Endothelial cell of umbilical vein (primary cell): ENCODE results near the gene CHSY1. TPM values are rescaled to one million over a fixed set of nuclear protein-coding genes. Genes with fewer than 3 reads are reported as not detected.

ENCODE experiments used
- BruUV-seq: library from RNA; stranded (reverse); fragments of 400-500 nt; replicated peaks from 2 replicates; lab custom pipeline; 2021; lab: Mats Ljungman, UMichigan
- CTCF ChIA-PET: fragments of 300-600, 350-600 bp; sonication (Branson Sonifier 250); formaldehyde crosslinking; loops from one replicate; lab custom pipeline; 2021; ENCODE audit warnings: antibody characterized with exemption, inconsistent platforms; lab: Charles Lee
- POLR2A ChIA-PET: fragments of 300-600, 350-600 bp; sonication (Branson Sonifier 250); formaldehyde crosslinking; loops from one replicate; lab custom pipeline; 2021; ENCODE audit warnings: antibody characterized with exemption, inconsistent platforms; lab: Charles Lee
- DNase-seq: peaks from one replicate; pipeline ENCODE4 v3.0.0-alpha.2; 2011; ENCODE audit warnings: low read depth, low spot score
- FAIRE-seq: peaks from 2 replicates; lab custom pipeline; 2011; peaks lifted over from hg19 to GRCh38; lab: Jason Lieb, UNC
- H2AFZ ChIP-seq: 2 replicates; pipeline ENCODE4 v1.6.0; 2012; ENCODE audit warnings: low read depth, low read length, control low read depth, inconsistent platforms
- H3K27ac ChIP-seq: 2 replicates; pipeline ENCODE4 v1.5.1; 2011; ENCODE audit warnings: low read depth, mild to moderate bottlenecking, control low read depth, low read length, moderate library complexity; ENCODE audit not compliant: insufficient read depth
- H3K27me3 ChIP-seq, 2 experiments: 2 replicates each; pipeline versions ENCODE4 v1.6.0 to v1.6.1; 2011; ENCODE audit warnings: low read length in 2 of 2, mixed read lengths in 1 of 2; ENCODE audit not compliant: control insufficient read depth in 2 of 2, insufficient read depth in 2 of 2
- H3K36me3 ChIP-seq, 2 experiments: 2 replicates in 1 of 2; 3 replicates in 1 of 2; pipeline ENCODE4 v1.5.1; 2011; ENCODE audit warnings: low read length in 2 of 2, mild to moderate bottlenecking in 1 of 2, moderate library complexity in 1 of 2; ENCODE audit not compliant: control insufficient read depth in 2 of 2, insufficient read depth in 2 of 2; ENCODE audit errors: extremely low read depth in 1 of 2
- H3K4me1 ChIP-seq: 3 replicates; pipeline ENCODE4 v1.5.1; 2011; ENCODE audit warnings: mild to moderate bottlenecking, low read length; ENCODE audit not compliant: control insufficient read depth, insufficient read depth; ENCODE audit errors: extremely low read depth
- H3K4me2 ChIP-seq: 2 replicates; pipeline ENCODE4 v1.6.1; 2011; ENCODE audit warnings: low read length, control low read depth, mixed read lengths; ENCODE audit not compliant: insufficient read depth
- H3K4me3 ChIP-seq, 3 experiments: fragments of 200-600 bp in 1 of 3; sonication (generic), shearing (Covaris generic) in 1 of 3; replicated peaks in 1 of 3; 2 replicates each; pipeline ENCODE4 v1.5.1; 2011 to 2016; ENCODE audit warnings: control low read depth in 3 of 3, low read length in 3 of 3, mild to moderate bottlenecking in 2 of 3, inconsistent platforms in 1 of 3, low read depth in 1 of 3, moderate library complexity in 1 of 3; ENCODE audit not compliant: insufficient read depth in 1 of 3
- H3K79me2 ChIP-seq: 2 replicates; pipeline ENCODE4 v1.6.0; 2012; ENCODE audit warnings: low read length, inconsistent platforms; ENCODE audit not compliant: control insufficient read depth, insufficient read depth
- H3K9ac ChIP-seq: replicated peaks from 2 replicates; pipeline ENCODE3; 2011; ENCODE audit warnings: low read length, control low read depth; ENCODE audit not compliant: insufficient read depth; ENCODE audit errors: extremely low read depth
- H3K9me1 ChIP-seq: replicated peaks from 3 replicates; pipeline ENCODE4 v1.6.0; 2011; ENCODE audit warnings: mild to moderate bottlenecking, low read length; ENCODE audit not compliant: control insufficient read depth, insufficient read depth; ENCODE audit errors: extremely low read depth
- H3K9me3 ChIP-seq: replicated peaks from 2 replicates; pipeline ENCODE4 v1.5.1; 2012; ENCODE audit warnings: low read length, inconsistent platforms; ENCODE audit not compliant: control insufficient read depth, insufficient read depth
- H4K20me1 ChIP-seq: replicated peaks from 2 replicates; pipeline ENCODE3; 2011; ENCODE audit warnings: mild to moderate bottlenecking, low read length; ENCODE audit not compliant: control insufficient read depth, insufficient read depth; ENCODE audit errors: extremely low read depth
- CTCF ChIP-seq, 2 donors: IDR thresholded peaks; 1 replicate in 1 of 2; 2 replicates in 1 of 2; pipeline ENCODE4 v1.5.1; 2011; ENCODE audit warnings: low read length in 2 of 2, mild to moderate bottlenecking in 2 of 2, moderate library complexity in 2 of 2, control low read depth in 1 of 2, inconsistent platforms in 1 of 2, low read depth in 1 of 2; ENCODE audit not compliant: insufficient read depth in 1 of 2; ENCODE audit errors: extremely low read depth in 1 of 2
- EZH2 ChIP-seq: IDR thresholded peaks from 2 replicates; pipeline ENCODE4 v1.6.1; 2012; ENCODE audit warnings: borderline replicate concordance, low read depth, mild to moderate bottlenecking, moderate library complexity, low read length, inconsistent platforms; ENCODE audit not compliant: severe bottlenecking
- FOS ChIP-seq: IDR thresholded peaks from 2 replicates; pipeline ENCODE4 v1.6.1; 2011; ENCODE audit warnings: mild to moderate bottlenecking, low read length, moderate library complexity, borderline replicate concordance; ENCODE audit not compliant: insufficient read depth
- GATA2 ChIP-seq: IDR thresholded peaks from 2 replicates; pipeline ENCODE4 v1.7.0; 2011; ENCODE audit warnings: low read depth, mild to moderate bottlenecking, moderate library complexity, mixed read lengths, low read length; ENCODE audit not compliant: insufficient read length, insufficient read depth
- JUN ChIP-seq: IDR thresholded peaks from 2 replicates; pipeline ENCODE4 v1.6.1; 2011; ENCODE audit warnings: borderline replicate concordance, low read depth; ENCODE audit not compliant: insufficient read length, insufficient read depth
- MYC ChIP-seq: IDR thresholded peaks from one replicate; pipeline ENCODE4 v1.6.1; 2011; ENCODE audit warnings: mild to moderate bottlenecking, low read depth, low read length
- POLR2A ChIP-seq: IDR thresholded peaks from 2 replicates; pipeline ENCODE4 v1.6.1; 2012; ENCODE audit warnings: low read depth, mild to moderate bottlenecking, control low read depth, low read length
- POLR2AphosphoS5 ChIP-seq: IDR thresholded peaks from 2 replicates; pipeline ENCODE4 v1.6.1; 2012; ENCODE audit warnings: low read depth, mild to moderate bottlenecking, control low read depth, low read length, moderate library complexity; ENCODE audit not compliant: insufficient read depth
- dilution Hi-C: fragments of 300-500 bp; cut with MboI; formaldehyde crosslinking; loops from one replicate; pipeline ENCODE4 v1.15.0; 2019; ENCODE audit warnings: low sequenced_read_pairs; ENCODE audit not compliant: extremely low pct_ligation_motif_present
- intact Hi-C: fragments of 100-400 bp; cut with micrococcal nuclease; formaldehyde crosslinking; loops from one replicate; pipeline ENCODE4 v1.10.0; 2022
- polyA plus RNA-seq, 4 experiments: library from polyadenylated mRNA; depleted of rRNA in 3 of 4; stranded (reverse) in 3 of 4; unstranded in 1 of 4; fragments of >200 nt; gene quantifications; 2 replicates each; pipeline versions ENCODE4 v1.2.1 to v1.2.3, GENCODE V29; 2011 to 2012; ENCODE audit warnings: missing spikeins in 1 of 4
- total RNA-seq: library from RNA; stranded (reverse); gene quantifications from 2 replicates; pipeline ENCODE4 v1.2.3, GENCODE V29; 2021
- TF ChIP-seq, protein P1 (sequence below): IDR thresholded peaks from 2 replicates; pipeline ENCODE4 v1.6.1; 2011; ENCODE audit not compliant: insufficient read depth, insufficient read length

Gene CHSY1
- total and polyA plus RNA-seq, 2 donors (not counting 3 experiments of a cell fraction or from before 2014, with no cell fraction given), result 23.7 to 50.8 TPM

DNA sequence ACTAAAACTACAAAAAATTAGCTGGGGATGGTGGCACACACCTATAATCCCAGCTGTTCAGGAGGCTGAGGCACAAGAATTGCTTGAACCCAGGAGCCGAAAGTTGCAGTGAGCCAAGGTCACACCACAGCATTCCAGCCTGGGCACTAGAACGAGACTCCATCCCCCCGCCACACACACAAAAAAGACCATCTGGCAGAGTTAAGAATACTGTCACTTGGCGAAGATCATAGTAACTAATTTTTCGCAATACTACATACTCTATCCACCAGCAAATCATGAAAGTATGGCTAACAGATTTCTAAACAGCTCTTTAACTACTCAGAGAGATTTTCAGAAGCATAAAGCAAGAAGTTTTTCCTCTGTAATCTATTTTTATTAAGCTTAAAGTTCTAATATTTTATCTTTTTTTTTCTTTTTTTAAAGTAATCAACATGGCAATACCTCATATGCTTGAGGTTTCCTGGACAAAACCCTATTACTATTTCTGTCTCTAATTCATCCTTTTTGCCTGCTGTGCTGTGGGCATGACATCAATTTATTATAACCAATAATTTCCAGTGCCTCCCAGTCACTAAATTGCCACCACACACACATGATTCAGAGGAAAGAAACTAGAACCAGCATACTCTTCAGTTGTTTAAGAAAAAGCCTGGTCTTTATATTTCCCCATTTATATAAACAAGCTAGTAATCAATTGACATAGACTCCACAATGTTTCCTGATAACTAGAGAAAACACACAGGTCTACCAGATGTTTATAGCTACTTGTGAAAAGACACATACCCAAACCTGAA lies 46.9 kb downstream of the CHSY1 start:
- Histone ChIP-seq H3K9ac (no peak overlapping the region), H3K27me3 (no peaks in the 10 kb centered on the region), H3K4me2 (no peak overlapping the region), H3K36me3 (peaks cover 0 to 2% of the 10 kb centered on the region in 2 experiments), H2AFZ (no peak overlapping the region), H3K9me1 (no peaks in the 10 kb centered on the region), H3K4me1 (peaks cover 13% of the 10 kb centered on the region), H4K20me1 (no peaks in the 10 kb centered on the region), H3K27ac (no peak overlapping the region), H3K4me3 (no peak overlapping the region), H3K9me3 (no peaks in the 10 kb centered on the region), H3K79me2 (peaks cover 82% of the 10 kb centered on the region)
- dilution Hi-C loops (loop anchor here (5.0 kb wide), 1 partner anchor 37 kb away; no protein-coding TSS in a partner anchor), intact Hi-C loops (no loop called here)
- no TSS peak for BruUV-seq
- FAIRE-seq (no peak), DNase-seq (no peak)
- TF ChIP-seq, protein P1, sequence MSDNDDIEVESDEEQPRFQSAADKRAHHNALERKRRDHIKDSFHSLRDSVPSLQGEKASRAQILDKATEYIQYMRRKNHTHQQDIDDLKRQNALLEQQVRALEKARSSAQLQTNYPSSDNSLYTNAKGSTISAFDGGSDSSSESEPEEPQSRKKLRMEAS, result no peak
- TF ChIP-seq JUN (no peak), CTCF (IDR thresholded peaks at IDR 0.05; ENCODE audit: extremely low read depth in 1 of 2, insufficient read depth in 1 of 2, low read depth in 1 of 2, low read length in 2 of 2) (no peak), EZH2 (no peak), GATA2 (no peak), FOS (no peak), POLR2A (no peak), POLR2AphosphoS5 (no peak), MYC (no peak)
- ChIA-PET POLR2A (no interaction called here), CTCF (interaction anchor here (0.9 to 2.1 kb wide), 4 partner anchors 11 to 83 kb away, joined by 3 to 9 read pairs (median 4); no protein-coding TSS in a partner anchor)
